Activated effector memory CD4-positive, alpha-beta T cell treated with Interleukin-2 at 50 U/mL for 16 hours (primary cell): ENCODE results near the gene GPI.

Experiments used
- DNase-seq: peaks from one replicate; pipeline ENCODE4 v3.0.0-alpha.2; 2020

Gene GPI

DNA sequence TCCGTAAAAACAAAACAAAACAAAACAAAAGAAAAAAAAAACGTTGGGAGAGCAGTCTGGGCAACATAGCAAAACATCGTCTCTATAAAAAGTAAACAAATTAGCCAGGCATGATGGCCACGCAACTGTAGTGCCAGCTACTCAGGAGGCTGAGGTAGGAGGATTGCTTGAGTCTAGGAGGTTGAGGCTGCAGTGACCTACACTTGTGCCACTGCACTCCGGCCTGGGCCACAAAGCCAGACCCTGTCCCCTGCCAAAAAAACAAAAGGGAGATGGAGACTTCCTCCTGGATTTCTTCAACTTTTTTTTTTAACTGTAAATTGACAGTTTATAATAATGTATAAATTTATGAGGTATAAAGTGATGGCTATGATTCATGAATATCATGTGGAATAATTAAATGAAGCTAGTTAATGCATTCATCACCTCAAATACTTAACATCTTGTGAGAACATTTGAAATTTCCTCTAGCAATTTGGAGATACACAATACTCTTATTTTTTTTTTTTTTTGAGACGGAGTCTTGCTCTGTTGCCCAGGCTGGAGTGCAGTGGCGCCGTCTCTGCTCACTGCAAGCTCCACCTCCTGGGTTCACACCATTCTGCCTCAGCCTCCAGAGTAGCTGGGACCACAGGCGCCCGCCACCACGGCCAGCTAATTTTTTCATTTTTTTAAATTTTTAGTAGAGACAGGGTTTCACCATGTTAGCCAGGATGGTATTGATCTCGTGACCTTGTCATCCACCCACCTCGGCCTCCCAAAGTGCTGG is 41.1 kb downstream of the GPI start:
- no peak for DNase-seq

DNA sequence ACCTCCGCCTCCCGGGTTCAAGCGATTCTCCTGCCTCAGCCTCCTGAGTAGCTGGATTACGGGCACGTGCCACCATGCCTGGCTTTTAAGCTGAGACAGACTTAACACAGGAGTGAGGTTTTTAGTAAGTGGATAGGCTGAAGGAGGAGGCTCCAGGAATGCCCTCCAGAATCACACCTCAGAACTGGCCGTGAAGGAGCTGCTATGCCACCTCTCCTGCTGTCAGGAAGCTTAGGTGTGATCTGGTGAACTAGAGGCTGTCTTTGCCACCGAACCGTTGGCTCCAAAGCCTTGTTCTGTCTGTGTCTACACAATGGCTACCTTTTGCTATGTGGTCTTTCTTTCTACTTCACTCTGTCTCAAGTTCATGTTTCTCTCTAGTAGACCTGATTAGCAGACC is 43.4 kb downstream of the GPI start:
- DNase-seq = no peak

DNA sequence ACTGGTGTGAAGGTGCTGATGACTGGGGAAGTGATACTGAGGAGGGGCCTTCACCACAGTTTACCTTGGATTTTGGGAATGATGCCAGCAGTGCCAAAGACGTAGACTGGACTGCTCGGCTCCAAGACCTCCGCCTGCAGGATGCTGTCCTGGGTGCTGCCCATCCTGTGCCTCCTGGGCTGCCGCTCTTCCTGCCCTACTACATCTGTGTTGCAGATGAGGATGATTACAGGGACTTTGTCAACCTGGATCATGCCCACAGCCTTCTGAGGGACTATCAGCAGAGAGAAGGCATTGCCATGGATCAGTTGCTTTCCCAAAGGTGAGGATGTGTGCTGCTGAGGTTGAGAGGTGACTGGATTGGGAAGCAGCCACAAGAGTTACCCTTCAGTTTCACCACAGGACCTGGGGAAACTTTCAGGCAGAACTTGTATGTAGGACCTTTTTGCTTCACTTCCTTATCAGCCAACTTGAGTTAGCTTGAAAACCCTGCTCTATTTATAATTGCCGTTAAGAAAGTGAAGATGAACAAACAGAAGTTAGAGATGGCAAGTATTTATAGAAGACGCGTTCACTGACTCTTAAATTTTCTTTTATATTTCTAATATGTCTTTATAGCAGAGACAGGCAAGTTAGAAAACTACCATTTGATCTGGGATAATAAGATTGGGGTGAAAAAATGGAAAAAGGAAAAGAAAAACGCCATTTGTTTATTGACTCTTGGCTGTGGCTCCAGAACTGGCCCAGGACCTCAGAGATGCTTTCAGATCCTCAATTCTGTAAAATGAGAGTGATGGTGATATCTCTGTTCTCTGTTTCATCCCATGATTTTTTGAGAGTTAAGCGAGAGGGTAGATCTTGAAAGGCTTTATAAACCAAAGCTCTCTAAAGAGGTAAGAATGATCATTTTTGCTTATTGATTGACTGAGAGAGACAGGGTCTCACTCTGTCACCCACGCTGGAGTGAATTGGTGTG is 44.5 kb downstream of the GPI start:
- DNase-seq = no peak

DNA sequence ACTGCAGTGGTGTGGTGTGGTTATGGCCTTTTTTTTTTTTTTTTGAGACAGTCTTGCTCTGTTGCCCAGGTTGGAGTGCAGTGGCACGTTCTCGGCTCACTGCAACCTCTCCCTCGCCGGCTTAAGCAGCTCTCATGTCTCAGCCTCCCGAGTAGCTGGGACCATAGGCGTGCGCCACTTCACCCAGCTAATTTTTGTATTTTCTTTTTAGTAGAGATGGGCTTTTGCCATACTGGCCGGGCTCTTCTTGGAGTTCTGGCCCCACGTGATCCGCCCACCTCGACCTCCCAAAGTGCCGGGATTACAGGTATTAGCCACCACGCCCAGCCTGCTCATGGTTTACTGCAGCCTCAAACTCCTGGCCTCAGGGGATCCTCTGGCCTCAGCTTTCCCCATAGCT is 46.2 kb downstream of the GPI start:
- DNase-seq = no peak

DNA sequence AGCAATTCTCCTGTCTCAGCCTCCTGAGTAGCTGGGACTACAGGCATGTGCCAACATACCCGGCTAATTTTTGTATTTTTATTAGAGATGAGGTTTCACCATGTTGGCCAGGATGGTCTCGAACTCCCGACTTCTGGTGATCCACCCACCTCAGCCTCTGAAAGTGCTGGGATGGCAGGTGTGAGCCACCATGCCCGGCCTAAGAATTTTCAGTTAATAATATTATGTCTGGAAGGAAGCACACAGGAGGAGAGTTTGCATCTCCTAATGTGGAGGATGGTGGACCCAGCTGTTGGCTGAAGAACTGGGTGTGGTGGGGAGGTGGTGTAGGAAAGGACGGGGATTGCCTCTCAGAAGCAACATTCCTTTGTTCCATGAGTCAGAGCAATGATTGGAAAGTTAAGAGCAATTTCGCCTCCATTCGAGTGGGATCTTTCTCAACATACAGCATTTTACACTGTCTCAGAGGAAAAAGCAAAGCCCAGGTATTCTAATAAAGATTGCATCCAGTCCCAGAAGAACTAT is 51.1 kb downstream of the GPI start:
- no peak for DNase-seq

DNA sequence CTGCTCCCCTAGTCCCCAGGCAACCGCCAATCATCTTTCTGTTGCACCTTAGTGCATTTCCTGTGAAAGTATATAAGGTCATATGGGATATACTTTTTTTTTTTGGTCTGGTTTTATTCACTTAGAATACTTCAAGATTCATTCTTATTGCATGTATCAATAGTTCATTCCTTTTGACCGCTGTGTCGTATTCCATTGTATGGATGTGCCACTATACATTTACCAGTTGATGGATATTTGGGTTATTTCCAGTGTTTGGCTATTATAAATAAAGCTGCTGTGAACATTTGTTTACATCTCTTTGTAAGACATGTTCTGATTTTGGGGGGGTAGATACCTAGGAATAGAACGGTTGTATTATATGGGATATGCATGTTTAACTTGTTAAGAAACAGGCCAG is 53.3 kb downstream of the GPI start:
- DNase-seq = no peak

DNA sequence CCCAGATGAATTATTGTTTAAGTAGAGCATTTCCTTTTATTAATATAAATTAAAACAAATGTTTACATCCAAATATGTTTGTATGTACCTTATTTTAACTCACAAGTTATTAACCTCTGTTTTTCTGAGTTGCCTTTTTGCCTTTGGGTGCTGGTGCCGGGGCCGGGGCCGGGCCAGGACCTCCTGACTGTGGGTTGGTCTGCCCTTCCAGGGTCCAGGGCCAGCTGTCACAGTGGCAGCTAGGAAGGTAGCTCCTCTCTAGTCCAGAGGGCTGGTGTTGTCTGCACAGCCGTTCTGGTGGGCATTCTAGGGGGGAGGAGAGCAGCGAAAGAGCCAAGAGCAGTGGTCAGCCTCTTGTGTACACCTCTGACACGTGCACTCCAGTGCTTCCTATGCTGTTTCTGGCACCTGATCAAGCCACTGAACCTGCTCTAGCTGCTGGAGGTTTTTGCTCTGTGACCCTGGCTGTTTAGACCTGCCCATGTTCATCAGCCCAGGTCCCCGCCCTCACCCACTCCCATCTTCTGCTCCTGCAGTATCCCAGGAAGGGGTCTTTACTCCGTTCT is 61.2 kb downstream of the GPI start:
- no peak for DNase-seq

DNA sequence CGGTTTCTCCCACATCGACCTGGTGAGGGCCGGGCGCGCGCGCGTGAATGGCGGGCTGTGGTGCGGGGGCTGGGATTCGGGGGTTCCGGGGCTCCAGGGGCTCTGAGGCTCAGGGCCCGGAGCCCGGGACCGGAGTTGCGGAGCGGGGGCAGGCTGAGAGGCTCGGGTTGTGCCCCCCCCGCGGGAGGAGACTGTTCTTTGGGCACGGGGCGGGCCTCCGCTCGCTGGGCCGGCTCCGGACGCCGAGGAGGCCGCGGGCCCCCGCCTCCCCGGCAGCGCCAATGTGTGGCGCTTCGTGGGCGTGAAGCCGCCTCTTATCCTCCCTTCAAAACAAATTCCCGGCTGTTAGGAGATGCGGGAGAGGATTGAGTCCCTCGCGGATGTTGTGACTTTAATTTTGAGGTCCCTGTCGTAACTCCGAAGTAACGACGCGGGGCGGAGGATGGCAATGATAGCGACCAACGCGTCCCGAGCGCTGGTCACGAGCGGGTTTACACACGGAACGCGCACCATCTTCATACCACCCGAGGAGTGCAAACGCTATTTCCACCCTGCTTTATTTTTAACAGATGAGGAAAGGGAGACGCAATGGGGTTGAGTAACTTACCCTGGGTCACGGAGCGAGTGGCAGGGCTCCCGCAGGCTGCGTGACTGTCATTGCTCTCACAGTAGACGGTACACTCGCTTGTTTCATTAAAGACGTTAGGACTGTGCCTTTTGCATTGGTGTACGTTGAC is 63.7 kb downstream of the GPI start:
- DNase-seq = no peak

DNA sequence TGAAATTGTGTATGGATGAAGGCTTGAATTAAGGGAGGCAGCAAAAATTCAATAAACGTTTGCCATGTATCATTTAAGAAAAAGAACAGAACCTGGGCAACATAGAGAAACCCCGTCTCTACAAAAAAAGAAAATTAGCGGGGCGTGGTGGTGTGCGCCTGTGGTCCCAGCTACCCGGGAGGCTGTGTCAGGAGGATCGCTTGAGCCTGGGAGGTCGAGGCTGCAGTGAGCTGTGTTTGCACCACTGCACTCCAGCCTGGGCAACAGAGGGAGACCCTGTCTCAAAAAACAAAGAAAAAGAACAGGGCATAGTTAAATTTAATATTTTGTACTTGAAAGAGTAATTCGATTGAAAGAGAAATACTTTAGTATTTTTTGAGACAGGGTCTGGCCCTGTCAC is 64.6 kb downstream of the GPI start:
- DNase-seq = no peak

DNA sequence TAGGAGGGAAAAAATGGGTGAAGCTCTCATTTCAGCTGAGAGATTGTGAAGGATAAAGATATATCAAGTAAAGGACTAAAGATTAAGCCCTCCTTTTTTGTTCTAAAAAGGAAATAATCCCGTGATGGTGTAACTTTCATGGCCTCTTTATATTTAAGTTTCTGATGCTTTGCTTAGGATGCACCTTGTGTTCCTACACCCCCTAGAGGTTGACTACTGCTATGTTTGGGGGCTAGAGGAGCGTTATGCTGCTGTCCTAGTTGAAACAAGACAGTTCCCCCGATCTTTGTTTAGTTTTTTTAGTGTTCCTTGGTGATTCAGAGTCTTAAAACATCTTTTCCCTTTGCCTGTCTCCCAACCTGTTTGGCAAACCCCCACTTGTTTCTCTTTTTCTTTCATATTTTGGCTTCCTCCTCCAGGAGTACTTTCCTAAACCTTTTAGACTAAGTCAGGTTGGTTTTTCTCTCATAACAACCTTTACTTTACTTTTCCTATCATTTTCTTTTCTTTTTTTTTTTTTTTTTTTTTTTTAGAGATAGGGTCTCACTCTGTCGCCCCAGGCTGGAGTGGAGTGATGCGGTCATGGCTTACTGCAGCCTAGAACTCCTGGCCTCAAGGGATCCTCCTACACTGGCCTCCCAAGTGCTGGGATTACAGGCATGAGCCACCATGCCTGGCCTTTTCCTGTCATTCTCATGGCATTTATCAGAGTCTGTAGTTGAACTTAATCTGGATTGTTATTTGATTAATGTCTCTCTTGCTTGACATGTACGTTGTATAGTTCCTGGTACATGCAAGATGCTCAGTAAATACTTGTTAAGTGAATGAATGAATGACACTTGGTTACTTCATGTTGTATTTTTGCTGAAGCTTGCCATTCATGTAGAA is 66.0 kb downstream of the GPI start:
- DNase-seq = no peak

DNA sequence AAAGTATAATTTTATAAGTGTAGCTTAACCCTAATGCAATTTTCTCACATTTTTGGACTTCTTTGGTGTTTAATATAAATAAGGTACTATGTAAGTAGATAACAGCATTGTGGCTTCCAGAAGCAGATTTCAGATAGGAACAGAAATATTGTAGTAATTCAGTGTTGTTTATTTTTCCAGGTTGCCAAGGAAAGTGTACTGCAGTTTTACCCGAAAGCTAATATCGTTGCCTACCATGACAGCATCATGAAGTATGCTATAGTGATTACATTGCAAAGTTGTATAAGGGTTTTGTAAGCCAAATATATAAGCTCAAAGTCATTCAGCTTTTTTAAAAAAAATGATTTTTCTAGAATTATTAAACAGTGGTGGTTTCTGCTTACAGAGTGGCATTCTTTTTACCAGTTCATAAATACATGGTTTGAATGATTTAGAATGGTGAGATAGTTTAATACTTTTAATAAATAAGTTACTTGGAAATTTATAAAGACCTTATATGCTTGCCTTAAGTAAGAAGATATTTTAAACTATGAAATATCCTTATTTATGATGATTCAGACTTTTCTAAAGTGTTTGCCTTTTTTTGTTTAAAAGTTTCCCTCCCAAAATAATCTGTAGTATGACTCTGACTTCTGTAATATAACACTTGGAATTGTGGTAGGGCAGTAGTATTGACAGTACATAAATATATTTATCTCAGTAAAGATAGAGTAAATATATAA is 66.8 kb downstream of the GPI start:
- DNase-seq = no peak

DNA sequence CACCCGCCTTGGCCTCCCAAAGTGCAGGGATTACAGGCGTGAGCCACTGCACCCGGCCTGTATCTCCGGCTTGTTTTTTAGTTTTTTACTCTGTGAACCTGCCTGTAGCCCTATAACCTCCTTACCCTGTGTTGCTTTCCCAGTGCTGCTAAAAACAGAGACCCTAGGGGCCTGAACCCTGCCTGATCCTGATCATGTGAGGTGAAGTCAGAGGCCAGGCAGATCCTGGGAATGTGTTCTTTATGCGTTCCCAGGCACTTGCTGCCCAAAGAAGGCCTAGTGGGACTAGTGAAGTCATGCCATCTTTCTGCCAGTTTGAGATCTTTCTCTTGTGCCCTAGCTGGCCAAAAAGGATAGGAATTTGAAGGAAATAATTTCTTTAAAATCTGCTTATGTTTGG is 67.8 kb downstream of the GPI start:
- DNase-seq = no peak

DNA sequence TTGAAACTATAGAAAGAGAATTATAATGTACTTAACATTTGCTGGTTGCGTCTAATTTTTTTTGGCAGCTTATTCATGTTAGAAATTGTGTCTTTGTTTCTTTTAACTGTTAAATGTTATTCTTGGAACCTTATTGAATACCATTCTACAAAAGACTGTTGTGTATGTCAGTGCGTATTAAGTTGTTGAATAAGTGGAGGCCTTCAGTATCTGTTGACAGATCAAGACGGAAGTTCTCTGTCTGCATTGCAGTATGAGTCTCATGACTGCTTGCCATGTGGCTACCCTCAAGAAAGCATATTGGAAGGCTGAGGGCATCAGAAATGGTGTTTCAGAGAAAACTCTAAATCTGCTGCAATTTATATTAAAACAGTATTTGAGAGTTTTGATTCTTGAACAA is 71.7 kb downstream of the GPI start:
- DNase-seq = no peak

DNA sequence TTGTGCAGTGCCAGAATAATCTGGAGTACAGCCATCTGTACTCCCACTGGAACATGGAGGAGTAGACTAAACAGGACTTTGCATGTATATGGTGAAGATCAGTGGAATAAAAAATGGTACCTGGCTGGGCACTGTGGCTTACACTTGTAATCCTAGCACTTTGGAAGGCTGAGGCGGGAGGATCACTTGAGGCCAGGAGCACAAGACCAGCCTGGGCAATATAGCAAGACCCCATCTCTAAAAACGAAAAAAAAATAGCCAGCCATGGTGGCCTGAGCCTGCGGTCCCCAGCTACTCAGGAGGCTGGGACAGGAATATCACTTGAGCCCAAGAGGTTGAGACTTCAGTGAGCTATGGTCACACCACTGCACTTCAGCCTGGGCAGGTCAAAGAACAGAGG is 83.2 kb downstream of the GPI start:
- no peak for DNase-seq
